A673 (cell line): ENCODE data around the gene ARFIP1. TPM values are rescaled to one million over a fixed set of nuclear protein-coding genes. Genes with fewer than 3 reads are reported as not detected.

Experiments
- BruUV-seq: library from RNA; stranded (reverse); fragments of 400-500 nt; replicated peaks from 2 replicates; lab custom pipeline; 2021; lab: Mats Ljungman, UMichigan
- CTCF ChIA-PET: fragments of 300-600 bp; sonication (Branson Sonifier 250); formaldehyde crosslinking; loops from one replicate; lab custom pipeline; 2022; ENCODE audit warnings: antibody characterized with exemption; lab: Charles Lee
- POLR2A ChIA-PET: fragments of 300-600 bp; sonication (Branson Sonifier 250); formaldehyde crosslinking; loops from one replicate; lab custom pipeline; 2022; ENCODE audit warnings: antibody characterized with exemption; ENCODE audit not compliant: low non-redundant PET; lab: Charles Lee
- DNase-seq: peaks from one replicate; pipeline ENCODE4 v3.0.0-alpha.2; 2015; ENCODE audit warnings: low spot score
- H3K27ac ChIP-seq: fragments of 200-600 bp; sonication (generic); 2 replicates; pipeline ENCODE4 v1.5.1; 2016; ENCODE audit warnings: mixed run types, low read depth, mild to moderate bottlenecking, mixed read lengths, antibody characterized with exemption, low read length; ENCODE audit not compliant: poor library complexity, severe bottlenecking
- H3K27me3 ChIP-seq: fragments of 200-600 bp; sonication (generic); replicated peaks from 2 replicates; pipeline ENCODE4 v1.6.1; 2017; ENCODE audit warnings: mixed run types, low read depth, mild to moderate bottlenecking, mixed read lengths, antibody characterized with exemption, low read length; ENCODE audit not compliant: insufficient read depth, poor library complexity
- H3K36me3 ChIP-seq: fragments of 200-600 bp; sonication (generic); 2 replicates; pipeline ENCODE4 v1.6.1; 2016; ENCODE audit warnings: mixed run types, mild to moderate bottlenecking, mixed read lengths, antibody characterized with exemption, low read length; ENCODE audit not compliant: insufficient read depth, poor library complexity, severe bottlenecking
- H3K4me1 ChIP-seq: fragments of 200-600 bp; sonication (generic); 2 replicates; pipeline ENCODE4 v1.6.1; 2017; ENCODE audit warnings: mixed run types, mild to moderate bottlenecking, mixed read lengths, antibody characterized with exemption, low read length; ENCODE audit not compliant: insufficient read depth, poor library complexity, severe bottlenecking
- H3K4me3 ChIP-seq: fragments of 200-600 bp; sonication (generic); 2 replicates; pipeline ENCODE4 v1.5.1; 2016; ENCODE audit warnings: low read depth, mixed run types, mild to moderate bottlenecking, mixed read lengths, low read length; ENCODE audit not compliant: poor library complexity, severe bottlenecking
- H3K9me3 ChIP-seq: fragments of 200-600 bp; sonication (generic); 2 replicates; pipeline ENCODE4 v1.6.1; 2016; ENCODE audit warnings: mixed run types, low read depth, mild to moderate bottlenecking, mixed read lengths, antibody characterized with exemption, low read length; ENCODE audit not compliant: poor library complexity, severe bottlenecking
- CTCF ChIP-seq: fragments of 300-800, 200-600 bp; sonication (generic); conservative IDR thresholded peaks from 2 replicates; pipeline ENCODE4 v1.5.1; 2017; ENCODE audit warnings: low read depth, mild to moderate bottlenecking, antibody characterized with exemption, low read length, moderate library complexity, mixed read lengths
- EZH2 ChIP-seq: fragments of 200-600 bp; sonication (generic); IDR thresholded peaks from 2 replicates; pipeline ENCODE4 v1.6.1; 2017; ENCODE audit warnings: borderline replicate concordance, low read depth, mild to moderate bottlenecking, mixed read lengths, antibody characterized with exemption, low read length; ENCODE audit not compliant: poor library complexity, severe bottlenecking
- intact Hi-C: fragments of 100-400 bp; cut with micrococcal nuclease; formaldehyde crosslinking; loops from one replicate; pipeline ENCODE4 v1.10.0; 2022; ENCODE audit not compliant: unreplicated experiment
- total RNA-seq: library from RNA; stranded (reverse); gene quantifications from 2 replicates; pipeline ENCODE4 v1.2.3, GENCODE V29; 2021

ARFIP1 gene
- total RNA-seq, 1 experiment from 2014 or later, result 30.4 TPM

GRCh38 chr4:152773339-152773738, 6.4 kb upstream of the ARFIP1 start:
- DNase-seq, result no peak
- Histone ChIP-seq H3K4me1 (peaks cover under 1% of the 10 kb centered on the region), H3K27me3 (no peaks in the 10 kb centered on the region), H3K36me3 (no peaks in the 10 kb centered on the region), H3K27ac (no peak overlapping the region), H3K4me3 (no peak overlapping the region), H3K9me3 (no peaks in the 10 kb centered on the region)
- TF ChIP-seq CTCF, result no peak
- no peak for TF ChIP-seq EZH2
- intact Hi-C loops, result no loop called here
- BruUV-seq, result no TSS peak
- CTCF ChIA-PET, result no interaction called here
- POLR2A ChIA-PET, result interaction anchor here (0.6 kb wide), 1 partner anchor 124 kb away, joined by 3 read pairs; no protein-coding TSS in a partner anchor

- intact Hi-C loops, result no loop called here
- H3K36me3 ChIP-seq, result no peaks in the 10 kb centered on the region
- ChIA-PET POLR2A (no interaction called here), CTCF (no interaction called here)
- no peak overlapping the region for H3K27ac ChIP-seq
- no peak for DNase-seq
- TF ChIP-seq EZH2, result no peak
- no peak for TF ChIP-seq CTCF
- no peaks in the 10 kb centered on the region for H3K27me3 ChIP-seq
- no peaks in the 10 kb centered on the region for H3K9me3 ChIP-seq
- BruUV-seq, result no TSS peak
- no peak overlapping the region for H3K4me3 ChIP-seq
- H3K4me1 ChIP-seq, result peaks cover 5% of the 10 kb centered on the region
Observed at GRCh38 chr4:152773953-152774352, 5.8 kb upstream of the ARFIP1 start.

GRCh38 chr4:152776352-152776751, 3.4 kb upstream of the ARFIP1 start:
- H3K27ac ChIP-seq, result no peak overlapping the region
- H3K27me3 ChIP-seq, result no peaks in the 10 kb centered on the region
- DNase-seq, result no peak
- CTCF ChIA-PET, result no interaction called here
- H3K4me3 ChIP-seq, result no peak overlapping the region
- H3K4me1 ChIP-seq, result peaks cover 12% of the 10 kb centered on the region
- H3K36me3 ChIP-seq, result no peaks in the 10 kb centered on the region
- TF ChIP-seq CTCF, result no peak
- no peak for TF ChIP-seq EZH2
- intact Hi-C loops, result no loop called here
- no peaks in the 10 kb centered on the region for H3K9me3 ChIP-seq
- POLR2A ChIA-PET, result no interaction called here
- no TSS peak for BruUV-seq
